Stimulated activated CD4-positive, alpha-beta T cell treated with anti-CD3 and anti-CD28 coated beads, Interleukin-1b, Interleukin-23, amount 100 ng/mL, for 1 hour (primary cell): ENCODE measurements around the gene ARAP3.
"Not testable (repeated sequence)": the region's sequence is repeated elsewhere in the genome, so short reads cannot be mapped to it uniquely, and the experiment has no call there.

ENCODE experiments used
- DNase-seq, 2 donors: peaks; one replicate each; pipeline ENCODE4 v3.0.0-alpha.2; 2020; ENCODE audit warnings: low read depth in 2 of 2

The ARAP3 gene, protein sequence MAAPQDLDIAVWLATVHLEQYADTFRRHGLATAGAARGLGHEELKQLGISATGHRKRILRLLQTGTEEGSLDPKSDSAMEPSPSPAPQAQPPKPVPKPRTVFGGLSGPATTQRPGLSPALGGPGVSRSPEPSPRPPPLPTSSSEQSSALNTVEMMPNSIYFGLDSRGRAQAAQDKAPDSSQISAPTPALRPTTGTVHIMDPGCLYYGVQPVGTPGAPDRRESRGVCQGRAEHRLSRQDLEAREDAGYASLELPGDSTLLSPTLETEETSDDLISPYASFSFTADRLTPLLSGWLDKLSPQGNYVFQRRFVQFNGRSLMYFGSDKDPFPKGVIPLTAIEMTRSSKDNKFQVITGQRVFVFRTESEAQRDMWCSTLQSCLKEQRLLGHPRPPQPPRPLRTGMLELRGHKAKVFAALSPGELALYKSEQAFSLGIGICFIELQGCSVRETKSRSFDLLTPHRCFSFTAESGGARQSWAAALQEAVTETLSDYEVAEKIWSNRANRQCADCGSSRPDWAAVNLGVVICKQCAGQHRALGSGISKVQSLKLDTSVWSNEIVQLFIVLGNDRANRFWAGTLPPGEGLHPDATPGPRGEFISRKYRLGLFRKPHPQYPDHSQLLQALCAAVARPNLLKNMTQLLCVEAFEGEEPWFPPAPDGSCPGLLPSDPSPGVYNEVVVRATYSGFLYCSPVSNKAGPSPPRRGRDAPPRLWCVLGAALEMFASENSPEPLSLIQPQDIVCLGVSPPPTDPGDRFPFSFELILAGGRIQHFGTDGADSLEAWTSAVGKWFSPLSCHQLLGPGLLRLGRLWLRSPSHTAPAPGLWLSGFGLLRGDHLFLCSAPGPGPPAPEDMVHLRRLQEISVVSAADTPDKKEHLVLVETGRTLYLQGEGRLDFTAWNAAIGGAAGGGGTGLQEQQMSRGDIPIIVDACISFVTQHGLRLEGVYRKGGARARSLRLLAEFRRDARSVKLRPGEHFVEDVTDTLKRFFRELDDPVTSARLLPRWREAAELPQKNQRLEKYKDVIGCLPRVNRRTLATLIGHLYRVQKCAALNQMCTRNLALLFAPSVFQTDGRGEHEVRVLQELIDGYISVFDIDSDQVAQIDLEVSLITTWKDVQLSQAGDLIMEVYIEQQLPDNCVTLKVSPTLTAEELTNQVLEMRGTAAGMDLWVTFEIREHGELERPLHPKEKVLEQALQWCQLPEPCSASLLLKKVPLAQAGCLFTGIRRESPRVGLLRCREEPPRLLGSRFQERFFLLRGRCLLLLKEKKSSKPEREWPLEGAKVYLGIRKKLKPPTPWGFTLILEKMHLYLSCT (N-terminal part only)

DNA sequence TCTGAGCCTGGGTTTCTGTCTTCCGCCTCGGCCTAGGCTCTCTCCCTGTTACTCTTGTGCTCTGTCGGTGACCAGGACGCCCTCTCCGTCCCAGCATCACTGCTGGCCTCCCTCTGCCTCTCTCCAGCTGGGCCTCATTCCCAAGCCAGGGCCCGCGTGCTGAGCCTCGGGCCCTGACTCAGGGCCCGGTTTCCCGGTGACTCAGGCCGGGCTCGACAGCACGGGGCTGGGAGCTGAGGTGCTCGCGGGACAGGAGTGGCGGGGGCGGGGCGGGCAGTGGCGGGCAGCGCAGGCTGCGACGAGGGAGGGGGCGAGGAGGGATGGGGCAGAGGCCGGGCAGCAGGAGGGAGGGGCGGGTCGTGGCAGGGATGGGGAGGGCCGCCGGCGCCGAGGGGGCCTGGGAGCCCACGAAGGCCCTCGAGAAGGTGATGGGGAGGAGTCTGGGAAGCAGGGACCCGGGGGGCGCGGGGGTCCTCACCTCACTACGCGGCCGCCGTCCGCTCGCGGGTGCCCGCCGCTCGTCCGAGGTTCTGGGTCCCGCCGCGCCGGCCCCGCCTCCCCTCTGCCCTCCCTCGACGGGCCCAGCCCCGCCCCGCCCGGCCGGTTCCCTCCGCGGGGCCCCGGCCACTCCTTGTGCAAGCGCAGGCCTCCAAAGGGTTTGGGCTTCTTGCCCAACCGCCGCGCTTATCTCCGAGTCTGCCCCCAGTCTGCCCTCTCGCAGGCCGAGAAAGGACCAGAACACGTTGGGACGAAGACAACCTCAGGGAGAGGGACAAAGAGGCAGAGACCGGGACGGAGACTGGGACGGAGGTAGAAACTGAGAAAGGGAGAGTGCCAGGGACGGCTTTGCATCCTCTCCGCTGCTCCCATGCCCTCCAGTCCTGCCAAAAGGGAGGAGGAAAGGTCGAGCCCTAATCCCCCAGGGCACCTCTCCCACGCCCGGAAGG is at the start of gene ARAP3:
TSS of gene ARAP3 (minus strand) at position 536 of the 947 bp plus-strand sequence. CDS start 1,744 bp downstream, outside the sequence.
- no peak for DNase-seq

GRCh38 chr5:141729387-141730006 is 47.5 kb upstream of the ARAP3 start:
- DNase-seq = no peak

GRCh38 chr5:141725891-141726290 is 43.9 kb upstream of the ARAP3 start:
- DNase-seq = no peak

DNA sequence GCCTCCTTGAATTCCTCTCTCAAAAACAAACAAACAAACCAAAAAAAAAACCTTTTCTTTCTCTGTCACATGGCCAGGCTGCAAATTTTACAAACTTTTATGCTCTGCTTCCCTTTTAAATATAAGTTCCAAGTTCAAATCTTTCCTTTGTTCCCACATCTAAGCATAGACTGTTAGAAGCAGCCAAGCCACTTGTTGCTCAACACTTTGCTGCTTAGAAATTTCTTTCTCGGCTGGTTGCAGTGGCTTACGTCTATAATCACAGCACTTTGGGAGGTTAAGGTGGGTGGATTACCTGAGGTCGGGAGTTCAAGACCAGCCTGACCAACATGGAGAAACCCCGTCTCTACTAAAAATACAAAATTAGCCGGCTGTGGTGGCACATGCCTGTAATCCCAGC is 43.1 kb upstream of the ARAP3 start:
- DNase-seq = not testable (repeated sequence)

DNA sequence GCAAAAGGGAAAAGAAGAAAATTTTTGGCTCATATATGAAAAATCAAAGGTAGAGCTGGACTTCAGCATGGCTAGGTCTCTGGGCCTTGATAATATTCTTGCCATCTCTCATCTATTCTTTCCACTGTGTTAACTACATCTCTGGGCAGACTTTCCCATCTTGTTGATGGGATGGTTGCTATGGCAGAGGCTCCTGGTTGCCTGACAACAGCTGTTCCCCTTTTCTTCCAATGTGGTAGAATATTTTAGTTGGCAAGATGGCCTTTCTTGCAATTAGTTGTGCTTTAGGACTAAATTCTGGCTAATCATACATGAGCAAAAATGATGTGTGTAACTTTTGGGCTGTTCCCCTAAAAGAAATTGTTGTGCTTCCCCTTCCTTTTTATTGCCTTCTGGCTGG is 40.2 kb upstream of the ARAP3 start:
- no peak for DNase-seq

GRCh38 chr5:141717043-141717442 is 35.0 kb upstream of the ARAP3 start:
- DNase-seq = no peak

DNA sequence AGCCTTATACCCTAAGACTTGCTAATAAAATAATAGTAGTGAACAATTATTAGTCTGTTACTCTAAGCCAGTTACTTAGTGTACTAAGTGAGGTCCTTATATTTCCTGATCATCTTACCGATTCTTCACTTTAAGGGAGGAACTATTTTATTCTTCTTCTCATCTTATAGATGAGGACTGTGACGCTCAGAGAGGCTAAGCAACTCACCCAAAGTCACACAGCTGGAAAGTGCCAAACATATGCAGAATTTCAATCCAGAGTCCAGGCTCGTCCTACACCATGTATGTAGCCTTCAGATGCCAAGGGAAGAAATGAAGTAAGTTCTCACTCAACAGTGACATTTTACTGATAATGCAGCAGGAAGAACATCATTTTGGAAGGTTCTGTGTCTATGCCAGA is 34.4 kb upstream of the ARAP3 start:
- DNase-seq = no peak

DNA sequence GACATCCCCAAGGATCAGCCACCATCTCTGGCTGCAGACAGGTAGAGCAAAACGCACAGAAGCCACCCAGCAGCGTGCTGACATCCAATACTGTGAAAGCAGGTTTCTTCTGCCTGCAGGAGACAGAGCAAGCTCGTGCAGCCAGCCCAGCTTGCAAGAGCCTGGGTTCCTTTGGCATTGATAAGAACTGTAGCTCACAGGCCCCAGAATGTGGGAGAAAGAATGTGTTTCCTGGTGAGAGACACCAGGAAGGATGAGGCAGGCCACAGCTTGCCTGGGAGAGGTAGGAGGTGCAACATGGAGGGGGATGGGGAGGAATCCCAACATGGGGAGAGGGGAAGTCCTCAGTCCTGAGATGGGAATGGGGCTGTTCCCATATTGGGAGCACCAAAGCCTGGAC is 34.0 kb upstream of the ARAP3 start:
- DNase-seq = no peak

GRCh38 chr5:141715346-141715905 is 33.4 kb upstream of the ARAP3 start:
- no peak for DNase-seq

DNA sequence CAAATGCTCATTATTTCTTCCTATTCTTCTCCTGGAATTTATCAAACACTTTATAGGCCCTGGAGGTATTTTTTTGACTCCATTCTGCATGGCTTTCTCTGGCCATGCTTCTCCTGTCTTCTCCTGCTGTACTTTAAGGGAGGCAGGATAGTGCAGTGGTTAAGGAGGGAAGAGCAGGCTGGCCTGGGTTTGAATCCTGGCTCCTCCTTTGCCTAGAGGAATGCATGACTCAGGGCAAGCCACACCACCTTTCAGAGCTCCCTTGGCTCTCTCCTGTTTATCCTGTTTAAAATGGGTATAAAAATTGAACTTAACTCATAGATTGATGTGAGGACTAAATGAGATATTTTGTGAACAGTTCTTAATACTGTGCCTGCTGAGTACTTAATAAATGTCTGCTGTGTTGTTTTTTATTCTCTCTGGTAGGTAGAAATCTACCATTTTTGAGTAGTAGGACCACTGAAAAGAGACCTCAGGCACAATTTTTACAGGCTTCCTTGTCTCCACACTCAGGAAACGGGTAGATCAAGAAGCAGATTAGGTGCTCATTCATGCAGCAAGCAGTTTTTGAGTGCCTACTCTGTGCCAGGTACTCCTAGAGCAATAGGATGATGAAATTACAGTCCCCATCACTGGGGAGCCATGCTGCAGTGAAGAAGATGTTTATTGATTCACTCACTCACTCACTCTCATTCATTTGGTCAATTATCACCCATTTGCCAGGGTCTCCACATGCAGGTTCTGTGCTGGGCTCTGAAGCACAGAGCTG is 32.7 kb upstream of the ARAP3 start:
- DNase-seq = no peak

DNA sequence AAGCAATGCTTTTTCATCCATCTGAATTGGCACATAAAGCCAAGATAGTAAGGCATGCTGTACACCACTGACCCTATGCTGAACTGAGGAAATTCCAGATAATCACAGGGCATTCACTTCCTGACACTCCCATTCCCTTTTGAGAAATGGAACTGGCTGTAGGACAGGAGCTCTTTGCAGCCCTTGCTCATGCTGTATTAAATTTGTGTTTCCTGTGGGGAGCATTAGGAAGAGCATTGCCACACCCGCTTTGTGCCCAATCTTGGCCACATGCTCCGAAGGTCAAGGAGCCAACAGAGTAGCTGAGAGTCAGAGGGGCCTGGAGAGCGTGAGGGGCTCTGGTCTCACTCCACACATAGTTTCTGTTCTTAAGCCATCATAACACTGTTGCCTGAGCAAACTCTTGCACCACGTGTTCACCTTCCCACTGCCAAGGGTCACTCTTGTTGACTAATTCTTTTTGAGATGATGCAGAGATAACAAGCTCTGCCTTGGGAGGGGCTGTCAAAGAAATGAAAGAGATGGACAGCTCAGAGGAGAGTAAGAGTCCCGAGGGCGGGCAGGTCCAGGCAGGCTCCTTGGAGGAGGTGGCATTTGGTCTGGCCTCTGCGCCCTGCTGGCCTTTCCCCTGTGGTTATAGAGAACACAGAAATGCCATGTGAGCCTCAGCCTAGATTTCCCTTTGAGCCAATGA is 31.7 kb upstream of the ARAP3 start:
- no peak for DNase-seq

DNA sequence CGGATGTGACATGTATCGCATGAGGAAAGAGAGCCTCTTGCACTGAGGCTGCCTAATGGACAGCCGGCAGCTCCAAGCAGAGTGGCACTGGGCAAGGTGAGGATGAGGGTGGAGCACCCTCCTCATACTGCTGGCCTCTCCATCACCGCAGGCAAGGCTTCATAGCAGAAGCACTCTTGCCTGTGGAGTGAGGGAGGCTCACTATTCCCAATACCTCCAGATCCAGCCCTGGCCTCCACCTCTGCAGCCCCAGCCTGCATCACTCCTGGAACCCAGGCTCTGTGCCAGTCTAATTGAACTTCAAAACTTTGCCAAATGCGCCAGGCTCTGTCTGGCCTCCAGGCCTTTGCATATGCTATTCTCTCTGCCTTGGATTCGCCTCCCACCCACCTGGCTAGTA is 29.7 kb upstream of the ARAP3 start:
- DNase-seq = no peak

DNA sequence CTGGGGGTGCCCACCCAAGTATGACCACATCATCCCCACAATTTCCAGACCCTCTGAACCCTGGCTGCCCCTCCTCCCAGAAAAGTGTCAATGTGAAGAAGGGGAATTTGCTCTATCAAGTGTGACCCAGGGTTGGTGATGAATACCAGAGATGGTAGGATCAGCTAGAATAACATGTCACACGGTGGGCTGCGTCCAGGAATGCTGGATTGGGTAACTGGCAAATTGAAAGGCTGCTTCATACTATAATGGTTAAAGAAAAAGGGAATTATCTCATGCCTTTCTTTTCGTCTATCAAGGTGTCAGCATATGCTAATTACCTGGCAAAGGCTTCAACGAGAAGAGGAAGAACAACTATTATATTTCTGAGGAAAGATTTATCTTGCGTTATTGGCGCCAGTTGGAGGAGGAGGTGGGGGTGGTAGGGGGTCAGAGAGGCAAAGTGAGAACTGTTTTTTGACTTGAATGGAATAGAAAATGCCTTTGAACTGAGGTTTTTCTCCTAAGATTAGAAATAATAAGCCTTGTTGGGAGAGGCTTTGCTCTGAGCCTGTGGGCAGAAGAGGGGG is 27.8 kb upstream of the ARAP3 start:
- no peak for DNase-seq

DNA sequence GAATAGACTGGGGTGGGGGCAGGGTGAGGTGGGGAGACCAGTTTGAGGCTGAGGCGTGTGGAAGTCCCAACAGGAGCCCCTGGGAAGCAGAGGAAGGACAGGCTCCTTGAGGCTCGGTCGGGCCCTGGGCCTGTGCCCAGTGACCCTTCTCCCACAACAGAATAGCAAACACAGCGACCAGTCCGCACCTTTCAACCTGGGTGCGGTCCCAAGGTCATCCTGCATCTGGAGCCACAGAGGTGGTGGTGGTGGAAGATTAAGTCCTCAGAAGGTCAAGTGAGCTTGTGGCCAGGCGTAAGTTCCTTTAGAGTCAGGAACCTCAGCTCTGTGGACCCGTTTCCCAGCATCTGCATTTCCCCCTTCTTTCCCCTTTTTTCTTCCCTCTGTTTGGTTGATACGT is 26.0 kb upstream of the ARAP3 start:
- no peak for DNase-seq

DNA sequence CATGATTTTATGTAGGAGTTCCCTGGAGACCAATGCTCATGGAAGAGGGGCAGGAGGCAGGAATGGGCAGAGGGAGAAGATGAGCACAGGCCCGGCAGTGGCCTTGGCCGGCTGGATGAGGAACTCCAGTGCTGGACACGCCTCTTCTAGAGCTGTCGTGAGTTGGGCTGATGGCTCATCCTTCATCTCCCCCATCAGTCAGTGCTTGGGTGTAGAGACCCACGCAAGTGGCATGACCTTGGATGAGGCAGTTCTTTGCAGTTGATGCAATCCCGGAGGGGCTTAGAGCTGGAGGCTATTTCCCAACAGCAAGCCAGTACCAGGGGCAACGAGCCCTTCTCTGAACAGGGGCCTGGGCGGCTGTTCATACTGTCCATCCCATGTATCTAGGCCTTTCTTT is 25.5 kb upstream of the ARAP3 start:
- DNase-seq = no peak

DNA sequence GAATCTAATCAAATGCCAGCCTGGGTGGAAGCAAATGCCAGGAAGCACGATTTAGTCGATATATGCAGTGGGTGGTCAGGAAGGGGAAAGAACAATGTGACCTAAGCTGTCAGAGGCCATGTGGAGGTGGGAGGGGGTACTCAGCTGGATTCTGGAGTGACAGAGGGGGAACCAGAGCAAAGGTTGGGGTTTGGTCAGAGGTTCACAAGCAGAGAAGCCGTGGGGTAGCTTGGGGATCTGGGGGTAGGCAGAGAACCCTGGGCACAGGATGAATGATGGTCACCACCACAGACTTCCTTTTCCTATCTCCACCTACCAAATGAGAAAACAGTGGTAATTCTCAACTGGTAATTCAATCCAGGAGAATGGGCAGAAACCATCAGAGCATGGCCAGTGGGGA is 24.1 kb upstream of the ARAP3 start:
- DNase-seq = no peak

GRCh38 chr5:141705469-141705868 is 23.4 kb upstream of the ARAP3 start:
- no peak for DNase-seq

DNA sequence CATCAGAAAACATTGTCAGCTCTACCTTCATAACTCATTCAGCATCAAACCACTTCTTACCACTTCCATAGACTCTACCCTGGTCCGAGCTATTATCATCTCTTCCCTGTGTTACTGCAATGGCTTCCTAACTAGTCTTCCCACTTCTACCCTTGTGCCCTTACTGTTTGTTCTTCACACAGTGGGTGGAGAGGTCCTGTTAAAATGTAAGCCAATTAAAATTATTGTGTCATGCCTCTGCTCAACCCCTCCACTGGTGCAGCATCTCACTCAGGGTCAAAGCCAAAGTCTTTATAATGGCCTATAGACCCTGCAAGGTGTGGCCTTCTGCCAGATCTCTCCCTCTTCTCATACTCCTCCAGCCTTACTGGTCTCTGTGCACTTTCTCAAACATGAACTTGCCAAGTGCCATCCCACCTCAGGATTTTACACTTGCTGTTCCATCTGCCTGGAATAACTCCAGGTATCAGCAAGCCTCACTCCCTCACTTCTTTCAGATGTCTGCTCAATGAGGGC is 22.8 kb upstream of the ARAP3 start:
- no peak for DNase-seq
